ENCODE results near the gene BICC1. TPM values are rescaled to one million over a fixed set of nuclear protein-coding genes. Genes with fewer than 3 reads are reported as not detected.
A peak's percentile ranks its signal among the peaks of the same experiment; 100 is the strongest.

The BICC1 gene
- total RNA-seq, 1 donor from 2014 or later = 0.41 TPM

DNA sequence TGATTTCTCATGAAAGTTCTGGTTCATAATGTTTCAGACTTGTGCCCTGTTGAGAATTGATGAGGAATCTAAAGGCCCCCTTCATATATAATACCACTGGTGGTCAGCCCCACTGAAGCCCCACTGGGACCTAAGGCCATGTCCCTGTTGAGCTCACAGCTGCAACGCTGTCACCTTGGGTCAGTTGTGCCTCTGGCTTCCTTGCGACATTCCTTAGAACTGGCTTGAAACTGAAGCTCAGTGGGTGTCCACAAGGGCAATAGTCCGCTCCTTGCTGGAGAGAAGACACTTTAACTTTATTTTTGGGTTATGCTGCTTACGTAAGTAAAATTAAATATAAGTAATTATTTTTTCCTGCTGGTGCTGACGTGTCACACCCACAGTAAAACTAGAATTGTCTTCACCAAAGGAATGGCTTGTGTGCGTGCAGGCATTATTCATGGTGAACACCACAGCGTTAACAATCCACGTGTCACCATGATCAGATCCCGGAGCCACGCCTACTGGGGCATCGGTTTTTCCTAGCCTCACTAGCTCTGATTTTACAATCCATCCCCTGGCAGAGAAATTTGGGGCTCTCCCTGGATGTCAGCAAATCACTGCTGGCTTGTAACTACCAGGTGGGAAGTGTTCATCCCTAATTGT is 66.5 kb downstream of the BICC1 start:
- Histone ChIP-seq H3K4me3 (no peak overlapping the region), H3K79me2 (ENCODE audit: low read depth) (no peaks in the 10 kb centered on the region), H3K4me1 (peaks cover 6% of the 10 kb centered on the region), H3K27ac (no peak overlapping the region), H3K9me3 (ENCODE audit: low read depth) (no peaks in the 10 kb centered on the region), H3K9ac (no peak overlapping the region), H3K36me3 (no peaks in the 10 kb centered on the region), H4K20me1 (ENCODE audit: low read depth) (no peaks in the 10 kb centered on the region), H3F3A (ENCODE audit: low read depth) (no peaks in the 10 kb centered on the region), H3K27me3 (no peaks in the 10 kb centered on the region), H2AFZ (replicated peaks) (peak overlapping the region; percentile 50), H3K4me2 (no peak overlapping the region)
- H3K36me3 Mint-ChIP-seq = no peaks in the 10 kb centered on the region
- TF ChIP-seq, protein P1, sequence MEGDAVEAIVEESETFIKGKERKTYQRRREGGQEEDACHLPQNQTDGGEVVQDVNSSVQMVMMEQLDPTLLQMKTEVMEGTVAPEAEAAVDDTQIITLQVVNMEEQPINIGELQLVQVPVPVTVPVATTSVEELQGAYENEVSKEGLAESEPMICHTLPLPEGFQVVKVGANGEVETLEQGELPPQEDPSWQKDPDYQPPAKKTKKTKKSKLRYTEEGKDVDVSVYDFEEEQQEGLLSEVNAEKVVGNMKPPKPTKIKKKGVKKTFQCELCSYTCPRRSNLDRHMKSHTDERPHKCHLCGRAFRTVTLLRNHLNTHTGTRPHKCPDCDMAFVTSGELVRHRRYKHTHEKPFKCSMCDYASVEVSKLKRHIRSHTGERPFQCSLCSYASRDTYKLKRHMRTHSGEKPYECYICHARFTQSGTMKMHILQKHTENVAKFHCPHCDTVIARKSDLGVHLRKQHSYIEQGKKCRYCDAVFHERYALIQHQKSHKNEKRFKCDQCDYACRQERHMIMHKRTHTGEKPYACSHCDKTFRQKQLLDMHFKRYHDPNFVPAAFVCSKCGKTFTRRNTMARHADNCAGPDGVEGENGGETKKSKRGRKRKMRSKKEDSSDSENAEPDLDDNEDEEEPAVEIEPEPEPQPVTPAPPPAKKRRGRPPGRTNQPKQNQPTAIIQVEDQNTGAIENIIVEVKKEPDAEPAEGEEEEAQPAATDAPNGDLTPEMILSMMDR (IDR thresholded peaks at IDR 0.05) = no peak
- TF ChIP-seq EZH2phosphoT487 (IDR thresholded peaks at IDR 0.05) (no peak), EZH2 (IDR thresholded peaks at IDR 0.05) (no peak)
- no peaks in the 10 kb centered on the region for H3K9me3 Mint-ChIP-seq
- H3K4me3 Mint-ChIP-seq = no peak overlapping the region
- H3K27me3 Mint-ChIP-seq (ENCODE audit: insufficient read depth, low read depth) = no peaks in the 10 kb centered on the region
- no peak for DNase-seq (ENCODE audit: low spot score)
- peaks cover 19% of the 10 kb centered on the region for H3K4me1 Mint-ChIP-seq
- H3K27ac Mint-ChIP-seq = no peak overlapping the region

DNA sequence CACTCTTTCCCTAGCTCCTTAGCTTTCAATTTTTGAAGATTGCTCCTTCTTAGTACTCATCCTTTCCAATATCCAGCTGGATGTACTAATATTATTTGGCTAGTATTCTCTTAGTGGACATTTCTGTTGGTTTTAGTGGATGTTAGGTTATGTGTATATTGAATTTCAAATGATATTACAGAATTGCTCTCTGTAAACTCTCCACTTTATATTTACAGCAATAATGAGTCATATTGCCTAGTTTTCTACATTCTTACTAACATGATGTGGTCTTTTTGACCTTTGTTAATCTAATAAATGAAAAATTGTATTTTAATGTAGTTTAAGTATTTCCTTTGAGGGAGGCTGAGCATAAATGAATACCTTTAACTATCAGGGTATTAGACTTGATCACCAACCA is 69.4 kb downstream of the BICC1 start:
- no peak for DNase-seq (ENCODE audit: low spot score)
- Histone ChIP-seq H3K36me3 (no peaks in the 10 kb centered on the region), H3K4me2 (no peak overlapping the region), H3K9me3 (ENCODE audit: low read depth) (no peaks in the 10 kb centered on the region), H3K27ac (no peak overlapping the region), H2AFZ (replicated peaks) (no peak overlapping the region), H4K20me1 (ENCODE audit: low read depth) (no peaks in the 10 kb centered on the region), H3K9ac (no peak overlapping the region), H3K79me2 (ENCODE audit: low read depth) (no peaks in the 10 kb centered on the region), H3K4me1 (peaks cover 6% of the 10 kb centered on the region), H3F3A (ENCODE audit: low read depth) (no peaks in the 10 kb centered on the region), H3K27me3 (no peaks in the 10 kb centered on the region), H3K4me3 (no peak overlapping the region)
- Mint-ChIP-seq H3K4me3 (no peak overlapping the region), H3K27me3 (ENCODE audit: insufficient read depth, low read depth) (no peaks in the 10 kb centered on the region), H3K9me3 (no peaks in the 10 kb centered on the region), H3K36me3 (no peaks in the 10 kb centered on the region), H3K27ac (no peak overlapping the region), H3K4me1 (no peaks in the 10 kb centered on the region)
- TF ChIP-seq, protein P1 (IDR thresholded peaks at IDR 0.05) = no peak
- TF ChIP-seq EZH2 (IDR thresholded peaks at IDR 0.05) (no peak), EZH2phosphoT487 (IDR thresholded peaks at IDR 0.05) (no peak)

DNA sequence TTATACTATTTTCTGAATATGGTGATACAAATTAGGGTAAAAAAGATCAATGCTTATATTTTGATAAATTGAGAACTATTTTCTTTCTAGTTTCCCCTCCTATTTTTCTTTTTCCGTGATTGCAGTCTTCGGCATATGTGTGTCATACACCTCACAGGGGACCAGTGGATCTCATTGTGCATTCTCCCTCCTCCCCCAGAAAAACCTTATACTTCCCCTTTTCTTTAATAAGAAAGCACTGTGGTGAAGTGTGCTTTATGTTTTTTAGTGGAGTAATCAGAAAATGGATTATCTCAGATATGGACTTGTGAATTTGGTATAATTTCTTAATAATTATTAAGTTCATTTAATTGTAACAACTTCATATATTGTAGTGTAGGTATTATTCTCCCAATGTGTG is 72.8 kb downstream of the BICC1 start:
- Histone ChIP-seq H2AFZ (replicated peaks) (no peak overlapping the region), H3K4me3 (no peak overlapping the region), H3K9me3 (ENCODE audit: low read depth) (no peaks in the 10 kb centered on the region), H3F3A (ENCODE audit: low read depth) (no peaks in the 10 kb centered on the region), H4K20me1 (ENCODE audit: low read depth) (no peaks in the 10 kb centered on the region), H3K9ac (no peak overlapping the region), H3K79me2 (ENCODE audit: low read depth) (no peaks in the 10 kb centered on the region), H3K27me3 (no peaks in the 10 kb centered on the region), H3K4me1 (no peaks in the 10 kb centered on the region), H3K36me3 (no peaks in the 10 kb centered on the region), H3K4me2 (no peak overlapping the region), H3K27ac (no peak overlapping the region)
- Mint-ChIP-seq H3K4me1 (no peaks in the 10 kb centered on the region), H3K4me3 (no peak overlapping the region), H3K27ac (no peak overlapping the region), H3K36me3 (no peaks in the 10 kb centered on the region), H3K27me3 (ENCODE audit: insufficient read depth, low read depth) (peaks cover 3% of the 10 kb centered on the region), H3K9me3 (no peaks in the 10 kb centered on the region)
- TF ChIP-seq, protein P1 (IDR thresholded peaks at IDR 0.05) = no peak
- TF ChIP-seq EZH2phosphoT487 (IDR thresholded peaks at IDR 0.05) = no peak
- TF ChIP-seq EZH2 (IDR thresholded peaks at IDR 0.05) = no peak
- no peak for DNase-seq (ENCODE audit: low spot score)
